B cell (primary cell): ENCODE results near the gene GCNT4.

Experiments used
- CTCF ChIP-seq: fragments of 200-600 bp; IDR thresholded peaks from one replicate; pipeline ENCODE4 v1.8.0; 2022; ENCODE audit warnings: antibody characterized with exemption, mild to moderate bottlenecking
- EZH2 ChIP-seq: IDR thresholded peaks from 2 replicates; pipeline ENCODE4 v1.6.1; 2012; ENCODE audit warnings: borderline replicate concordance, low read depth, mild to moderate bottlenecking, moderate library complexity, low read length; ENCODE audit not compliant: insufficient read depth, poor library complexity, severe bottlenecking

GRCh38 chr5:75051217-75051751, 1.1 kb downstream of the GCNT4 start:
- TF ChIP-seq CTCF (no peak), EZH2 (no peak)
